Stimulated activated CD8-positive, alpha-beta memory T cell treated with anti-CD3 and anti-CD28 coated beads, Interleukin-12 subunit alpha, Interleukin-12 subunit beta, amount 100 ng/mL, for 24 hours (primary cell): ENCODE results near the gene VAPA.

Experiments used
- DNase-seq: peaks from one replicate; pipeline ENCODE4 v3.0.0-alpha.2; 2020; ENCODE audit errors: extremely low read depth

The VAPA gene

DNA sequence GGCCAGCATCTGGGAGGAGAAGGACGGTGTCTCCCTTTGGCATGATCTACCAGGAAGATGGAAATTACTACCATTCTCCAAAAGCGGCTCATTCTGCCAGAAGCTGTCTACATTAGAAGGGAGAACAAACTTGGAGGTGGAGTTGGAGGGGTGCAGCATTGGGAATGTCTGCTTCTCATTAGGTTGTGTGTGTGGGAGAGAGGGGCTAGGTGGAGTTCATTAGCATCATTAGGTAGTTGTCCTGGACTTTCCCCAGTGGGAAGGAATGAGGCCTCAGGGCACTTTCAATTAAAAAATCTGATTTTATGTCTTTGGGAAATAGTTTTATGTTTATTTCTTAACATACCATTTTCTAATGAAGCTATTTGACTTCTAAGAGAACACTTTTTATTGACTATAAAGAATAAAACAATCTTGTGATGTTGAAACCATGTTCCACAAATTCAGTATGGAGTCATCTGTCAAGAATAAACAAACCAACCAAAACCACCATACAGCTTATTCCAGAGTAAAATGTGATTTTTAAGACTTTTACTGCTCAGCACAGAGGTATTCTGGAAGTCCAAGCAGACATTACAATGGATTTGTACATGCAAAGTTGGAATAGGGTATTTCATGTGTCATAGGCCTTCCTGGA, 60.6 kb downstream of the VAPA start:
- DNase-seq = no peak

DNA sequence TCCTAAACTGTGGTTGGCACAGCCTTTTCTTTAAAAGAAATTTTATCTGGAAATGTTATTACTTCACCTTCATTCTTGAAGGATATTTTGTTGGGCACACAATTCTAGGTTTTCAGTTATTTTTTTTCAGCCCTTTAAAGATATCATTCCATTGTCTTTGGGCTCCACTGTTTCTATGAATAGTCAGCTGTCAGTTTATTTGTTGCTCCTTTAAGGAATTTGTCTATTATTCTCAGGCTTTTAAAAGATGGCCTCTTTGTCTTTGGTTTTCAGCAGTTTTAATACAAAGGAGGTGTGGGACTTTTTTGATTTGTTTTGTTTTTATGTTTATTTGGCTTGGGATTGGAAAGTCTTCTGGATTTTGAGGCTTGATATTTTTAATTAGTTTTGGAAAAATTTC, 61.8 kb downstream of the VAPA start:
- DNase-seq = no peak

- no peak for DNase-seq
Observed at GRCh38 chr18:9982711-9983110, 68.9 kb downstream of the VAPA start.

DNA sequence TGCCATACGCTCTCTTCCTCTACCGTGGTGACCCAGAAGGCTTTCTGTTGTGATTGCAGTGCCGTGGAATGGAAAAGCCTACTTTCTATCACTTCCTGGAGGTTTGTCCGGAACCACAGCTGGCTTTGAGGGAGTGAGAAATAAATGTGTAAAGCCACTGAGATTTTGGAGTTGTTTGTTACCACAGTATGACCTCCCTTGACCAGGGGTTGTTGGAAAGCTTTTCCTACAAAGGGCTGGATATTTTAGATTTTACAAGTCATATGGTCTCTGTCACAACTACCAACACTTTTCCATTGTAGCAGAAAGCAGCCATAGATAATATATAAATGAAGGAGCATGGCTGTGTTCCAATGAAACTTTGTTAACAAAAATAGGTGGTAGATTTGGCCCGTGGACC, 70.3 kb downstream of the VAPA start:
- no peak for DNase-seq

DNA sequence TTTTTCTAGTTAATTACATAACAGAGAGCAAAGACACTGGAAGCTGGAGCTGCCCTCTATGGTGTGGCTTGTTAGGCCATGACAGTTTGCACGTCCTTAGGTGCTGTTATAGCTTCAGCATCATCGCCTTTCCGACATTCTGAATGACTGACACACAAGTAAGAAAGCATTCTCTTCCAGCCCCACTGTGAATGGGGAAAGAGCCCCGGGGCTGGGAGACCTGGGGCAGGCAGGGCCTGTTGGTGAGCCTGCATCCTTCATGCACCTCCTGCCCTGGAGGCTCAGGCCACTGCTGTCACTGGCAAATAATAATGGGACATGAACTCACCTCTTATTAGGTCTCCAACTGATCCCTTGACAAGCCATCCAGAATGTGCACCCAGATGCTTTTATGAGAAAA, 71.8 kb downstream of the VAPA start:
- DNase-seq = no peak

DNA sequence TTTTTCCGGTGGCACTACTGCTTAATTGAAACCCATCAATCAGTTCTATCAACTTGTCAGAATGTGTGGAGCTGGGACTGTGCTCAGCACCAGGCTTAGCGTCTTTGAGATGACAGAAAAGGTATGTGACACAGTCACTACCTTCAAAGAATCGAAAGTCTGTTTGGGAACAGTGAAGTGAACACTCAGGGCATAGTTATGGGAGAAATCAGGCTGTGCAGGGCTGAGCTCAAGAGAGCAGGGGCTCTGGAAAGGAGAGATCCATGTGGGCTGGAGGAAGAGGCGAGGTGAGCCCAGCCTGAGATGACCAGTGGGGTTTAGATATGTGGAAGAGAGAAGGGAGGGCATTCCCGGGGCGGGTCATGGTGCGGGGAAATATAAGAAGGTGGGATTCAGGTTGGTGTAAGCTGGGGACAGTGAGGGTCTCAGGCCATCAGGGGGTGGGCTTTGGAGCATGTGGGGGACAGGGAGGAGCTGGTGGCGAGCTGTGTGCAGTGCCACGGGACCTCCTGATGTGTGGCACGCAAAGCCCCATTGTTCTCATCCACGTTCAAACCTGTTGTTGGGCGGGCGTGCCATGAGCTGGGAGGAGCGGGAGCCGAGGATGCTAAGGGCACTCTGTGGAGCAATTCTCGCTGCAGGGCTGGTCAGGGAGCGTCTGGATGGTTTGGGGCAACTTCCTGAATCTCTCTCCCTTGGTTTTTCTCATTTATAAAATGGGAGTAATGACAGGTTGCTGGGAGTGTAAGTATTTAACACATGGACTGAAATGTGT, 72.5 kb downstream of the VAPA start:
- DNase-seq = no peak

GRCh38 chr18:9987345-9987744, 73.5 kb downstream of the VAPA start:
- no peak for DNase-seq

- DNase-seq = no peak
Observed at GRCh38 chr18:9987931-9988330, 74.1 kb downstream of the VAPA start.

DNA sequence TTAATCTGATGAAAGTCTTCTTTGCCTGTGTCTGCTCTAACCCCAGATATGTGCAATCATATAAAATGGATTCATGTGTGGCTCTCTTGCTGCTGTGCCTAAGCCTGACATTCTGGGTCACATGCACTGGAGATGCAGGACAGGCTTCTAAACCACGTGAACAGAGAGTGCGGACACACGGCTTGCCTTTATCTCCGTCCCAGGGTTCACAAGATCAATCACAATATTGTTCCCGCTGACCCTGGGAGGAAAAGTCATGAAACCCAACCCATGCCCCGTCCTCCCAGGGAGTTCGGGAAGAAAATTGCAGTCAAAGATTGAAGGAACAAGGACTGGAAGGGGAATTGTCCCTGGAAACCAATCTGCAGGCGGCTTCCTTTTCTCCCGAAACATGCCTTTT, 74.8 kb downstream of the VAPA start:
- no peak for DNase-seq

DNA sequence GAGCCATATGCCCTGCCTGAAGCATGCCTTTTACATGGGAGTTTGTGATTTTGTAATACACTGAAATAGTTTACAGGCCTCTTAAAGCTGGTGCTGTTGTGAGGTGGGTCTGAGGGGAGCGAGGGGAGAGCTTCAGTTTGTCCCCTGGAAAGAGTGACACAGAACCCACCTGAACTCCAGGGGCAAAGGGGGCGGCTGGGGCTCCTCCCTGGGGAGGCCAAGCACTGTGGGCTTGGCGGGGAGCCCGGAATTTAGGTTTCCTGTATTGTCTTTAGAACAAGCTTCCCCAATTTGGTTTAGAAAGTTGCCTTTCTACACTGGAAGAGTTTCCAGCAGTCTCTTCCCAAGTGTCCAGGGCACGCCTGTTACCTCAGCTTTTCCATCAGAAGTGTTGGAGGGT, 75.7 kb downstream of the VAPA start:
- DNase-seq = no peak

DNA sequence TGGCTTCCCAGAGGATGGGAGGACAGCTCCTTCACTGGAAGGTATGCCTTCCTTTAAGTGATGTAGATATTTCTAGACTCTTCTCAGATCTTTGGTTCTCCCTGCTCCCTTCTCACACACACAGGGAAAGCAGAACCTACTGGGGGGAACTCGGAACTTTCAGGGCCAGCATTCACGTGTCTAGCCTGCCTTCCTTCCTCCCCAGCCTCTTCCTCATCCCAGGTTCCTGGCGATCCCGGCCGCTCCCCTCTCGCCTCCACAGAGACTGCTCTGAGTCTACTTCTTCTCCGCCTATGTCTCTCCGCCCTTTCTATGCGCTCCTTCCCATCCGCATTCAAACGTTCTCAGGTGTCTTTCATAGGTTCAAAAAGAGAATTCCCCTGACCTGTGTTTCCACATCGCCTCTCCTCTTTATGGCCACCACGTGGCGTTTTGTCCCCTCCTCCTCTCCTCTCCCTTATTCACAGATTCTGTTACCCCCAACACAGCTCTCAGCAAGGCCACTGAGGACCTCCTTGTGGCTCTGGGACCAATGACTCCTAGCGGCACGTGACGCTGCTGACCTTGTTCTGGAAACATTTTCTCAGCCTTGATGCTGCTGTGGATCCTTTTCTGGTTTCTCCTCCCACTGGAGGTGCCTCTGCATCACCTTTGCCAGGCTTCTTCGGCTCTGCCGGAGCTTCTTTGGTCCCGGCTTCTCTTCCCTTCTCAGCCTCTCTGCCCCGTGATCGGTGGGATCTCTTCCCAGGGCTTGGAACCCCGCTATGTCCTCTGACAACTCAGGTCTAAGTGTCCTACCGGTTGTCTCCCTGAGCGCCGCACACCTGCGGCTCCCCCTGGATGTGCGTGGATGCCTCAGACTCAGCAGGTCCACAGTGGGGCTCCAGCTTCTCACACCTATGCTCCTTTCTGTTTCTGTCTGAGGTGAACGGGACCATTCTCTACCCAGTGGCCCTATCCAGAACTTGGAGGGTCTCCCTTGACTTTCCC, 77.5 kb downstream of the VAPA start:
- DNase-seq = no peak

DNA sequence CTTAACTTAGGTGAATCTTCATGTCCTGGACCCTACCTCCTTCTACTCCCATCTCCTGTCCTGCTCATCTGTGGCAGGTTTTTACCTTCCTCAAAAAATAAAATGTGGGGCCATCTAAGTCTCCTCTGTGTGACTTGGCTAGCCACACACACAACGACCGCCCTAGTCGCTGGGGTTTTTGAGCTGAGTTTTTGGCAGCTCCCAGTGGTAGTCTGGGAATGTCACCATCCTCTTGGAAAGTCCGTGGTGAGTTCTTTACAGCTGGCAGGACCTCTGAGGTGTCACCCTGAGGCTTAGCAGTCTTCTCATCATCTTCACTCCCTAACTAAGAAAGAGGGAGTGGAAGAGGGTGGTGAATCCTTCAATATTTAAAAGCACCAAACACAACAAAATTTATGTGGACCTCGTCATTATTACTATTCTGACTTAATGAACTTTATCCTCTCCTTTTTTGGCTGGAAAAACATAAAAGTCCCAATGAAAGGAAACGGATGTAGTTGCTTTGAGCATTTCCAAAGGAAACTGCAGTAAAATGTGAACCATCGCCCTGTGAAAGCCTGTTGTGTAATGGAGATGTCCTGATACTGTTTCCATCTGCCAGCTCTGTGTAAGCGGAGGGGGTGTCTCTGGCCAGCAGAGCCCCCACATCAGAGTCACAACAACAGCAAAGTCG, 78.6 kb downstream of the VAPA start:
- DNase-seq = no peak

DNA sequence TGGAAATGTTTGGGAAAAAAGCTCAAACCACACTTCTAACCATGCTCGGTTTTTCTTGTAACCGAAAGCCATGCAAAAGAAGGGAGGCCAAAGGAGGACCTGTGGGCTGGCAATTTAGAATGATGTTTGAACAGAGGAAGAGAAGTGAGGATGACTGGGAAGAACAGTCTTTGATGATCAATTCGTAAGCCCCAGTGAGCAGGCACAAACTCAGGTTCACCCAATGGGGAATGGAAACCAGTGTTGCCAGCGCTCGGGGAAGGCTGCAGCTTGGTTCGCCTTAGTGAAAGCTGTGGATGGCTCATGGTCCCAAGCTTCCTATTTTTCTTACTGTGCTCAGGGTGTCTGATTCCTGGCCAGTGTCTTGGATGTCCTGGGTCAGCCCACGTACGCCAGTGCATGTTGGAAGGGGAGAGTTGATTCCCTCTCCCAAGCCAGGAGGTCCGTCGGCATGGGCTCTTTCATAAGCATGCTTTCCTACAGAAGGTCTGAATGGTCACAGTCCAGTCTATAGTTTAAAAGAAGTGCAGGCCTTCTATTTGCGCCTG, 79.2 kb downstream of the VAPA start:
- no peak for DNase-seq

DNA sequence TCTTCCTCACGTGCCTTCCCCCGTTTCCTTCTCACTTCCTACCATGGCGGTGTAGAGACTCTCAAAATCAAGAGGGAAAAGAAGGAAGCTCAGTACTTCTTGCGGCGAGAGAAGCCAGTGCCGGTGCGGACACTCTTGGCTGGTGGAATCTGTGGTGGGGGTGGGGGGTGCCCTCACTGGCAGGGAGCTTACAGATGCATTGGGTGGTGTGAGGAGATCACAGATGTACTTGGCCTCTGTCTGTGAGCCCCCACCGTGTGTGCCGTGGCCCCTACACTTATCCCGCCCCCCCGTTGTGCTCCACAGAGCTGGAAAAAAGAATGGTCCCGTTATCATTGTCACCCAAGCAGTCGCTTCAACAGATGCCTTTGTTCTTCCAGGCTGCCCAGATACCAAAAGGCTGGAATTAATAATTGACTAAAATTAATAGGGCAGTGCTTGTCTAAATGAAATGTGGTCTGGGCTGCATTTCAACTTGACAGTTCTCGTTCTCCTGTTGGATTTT, 79.8 kb downstream of the VAPA start:
- no peak for DNase-seq

DNA sequence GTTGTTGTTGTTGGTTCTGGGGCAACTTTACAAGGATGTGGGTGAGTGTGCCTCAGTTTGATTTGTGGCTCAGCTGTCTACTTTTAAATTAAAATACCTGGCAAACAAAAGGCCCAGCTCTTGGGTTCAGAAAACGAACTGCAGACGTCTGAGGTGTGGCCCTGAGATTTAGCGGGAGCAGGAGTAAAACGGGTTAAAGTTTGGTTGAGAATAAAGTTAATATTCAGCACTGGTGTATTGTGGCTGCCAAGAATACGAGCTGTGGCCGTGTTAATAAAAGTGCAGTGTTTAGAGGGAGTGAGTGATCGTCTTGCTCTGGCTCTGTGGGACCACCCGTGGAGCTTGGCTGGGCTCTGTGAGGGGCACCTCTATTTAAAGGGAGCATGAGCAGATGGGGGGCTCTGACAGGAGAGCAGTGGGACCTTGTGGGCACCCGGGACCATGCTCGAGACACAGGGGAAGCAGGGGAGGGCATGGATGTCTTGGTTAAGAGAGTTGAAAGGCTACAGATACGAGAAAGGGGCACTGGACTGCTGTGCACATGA, 80.3 kb downstream of the VAPA start:
- DNase-seq = no peak

DNA sequence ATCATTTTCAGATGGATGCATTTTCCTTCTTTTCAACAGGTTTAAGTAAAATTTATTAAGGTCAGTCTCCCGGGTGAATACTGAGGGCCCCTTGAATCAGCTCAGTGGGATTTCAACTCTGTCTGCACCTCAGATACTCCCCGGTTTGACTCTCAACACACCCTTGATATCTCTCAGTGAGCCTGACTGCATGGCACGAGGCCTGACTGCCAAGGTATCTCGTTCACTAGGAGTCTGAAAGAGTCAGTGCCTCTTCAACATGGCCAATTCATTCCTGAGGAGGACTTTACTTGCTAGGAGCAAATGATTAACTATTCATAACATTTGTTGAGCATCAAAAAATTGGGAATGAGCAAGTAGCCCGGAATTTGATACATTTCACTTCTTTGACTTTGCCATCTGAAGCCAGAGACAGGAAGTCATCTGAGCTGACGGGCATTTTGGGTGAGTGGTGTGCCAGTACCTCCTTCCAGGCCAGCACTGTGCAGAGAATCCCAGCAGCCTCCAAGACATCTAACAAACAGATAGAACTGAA, 81.0 kb downstream of the VAPA start:
- no peak for DNase-seq

- DNase-seq = no peak
Observed at GRCh38 chr18:9995631-9996030, 81.8 kb downstream of the VAPA start.

GRCh38 chr18:9996094-9996493, 82.3 kb downstream of the VAPA start:
- DNase-seq = no peak

- no peak for DNase-seq
Observed at GRCh38 chr18:9997711-9998110, 83.9 kb downstream of the VAPA start.

- DNase-seq = no peak
Observed at GRCh38 chr18:9998330-9998729, 84.5 kb downstream of the VAPA start.

- no peak for DNase-seq
Observed at GRCh38 chr18:10002280-10002679, 88.5 kb downstream of the VAPA start.
